ENCODE data around the gene KCNK6. TPM values are rescaled to one million over a fixed set of nuclear protein-coding genes. Genes with fewer than 3 reads are reported as not detected.

Gene KCNK6
- total RNA-seq, 1 experiment from 2014 or later, result 6.1 TPM

- BruUV-seq (replicated peaks), result no TSS peak
- H3K4me3 Mint-ChIP-seq (ENCODE audit: unreplicated experiment), result no peak overlapping the region
- DNase-seq, result no peak
- Histone ChIP-seq H3K4me1 (peaks cover 18% of the 10 kb centered on the region), H3K4me3 (ENCODE audit: low read depth, low read length) (no peak overlapping the region), H3K9me3 (no peaks in the 10 kb centered on the region), H3K36me3 (ENCODE audit: control insufficient read depth, insufficient read depth, low read length) (no peaks in the 10 kb centered on the region), H3K27me3 (replicated peaks; ENCODE audit: control insufficient read depth, insufficient read depth, low read length) (no peaks in the 10 kb centered on the region)
- peak overlapping the region; percentile 29 for H3K27ac Mint-ChIP-seq (ENCODE audit: unreplicated experiment)
- POLR2A ChIA-PET, result no interaction called here
- intact Hi-C loops (cut with micrococcal nuclease; ENCODE audit: unreplicated experiment), result no loop called here
- H3K27me3 Mint-ChIP-seq (ENCODE audit: insufficient read depth, unreplicated experiment), result no peaks in the 10 kb centered on the region
- no peak for TF ChIP-seq CTCF (IDR thresholded peaks at IDR 0.05; ENCODE audit: insufficient read depth in 1 of 2, low read depth in 1 of 2, low read length in 1 of 2, severe bottlenecking in 1 of 2, unreplicated experiment in 1 of 2)
- no peaks in the 10 kb centered on the region for H3K9me3 Mint-ChIP-seq (ENCODE audit: unreplicated experiment)
- CTCF ChIA-PET, result no interaction called here
- peaks cover 9% of the 10 kb centered on the region for H3K4me1 Mint-ChIP-seq (ENCODE audit: low read depth, unreplicated experiment)
- H3K36me3 Mint-ChIP-seq (ENCODE audit: insufficient read depth, unreplicated experiment), result peaks cover 25% of the 10 kb centered on the region
Observed at GRCh38 chr19:38340927-38341326, 21.3 kb downstream of the KCNK6 start.

GRCh38 chr19:38346837-38347236 is 27.2 kb downstream of the KCNK6 start:
- intact Hi-C loops (cut with micrococcal nuclease; ENCODE audit: unreplicated experiment), result no loop called here
- H3K9me3 ChIP-seq, result no peaks in the 10 kb centered on the region
- no peaks in the 10 kb centered on the region for H3K4me1 ChIP-seq
- ChIA-PET POLR2A (no interaction called here), CTCF (no interaction called here)
- no peak for DNase-seq
- peaks cover 5% of the 10 kb centered on the region for H3K4me1 Mint-ChIP-seq (ENCODE audit: low read depth, unreplicated experiment)
- no peaks in the 10 kb centered on the region for H3K9me3 Mint-ChIP-seq (ENCODE audit: unreplicated experiment)
- no TSS peak for BruUV-seq (replicated peaks)
- no peaks in the 10 kb centered on the region for H3K27me3 Mint-ChIP-seq (ENCODE audit: insufficient read depth, unreplicated experiment)
- H3K27me3 ChIP-seq (replicated peaks; ENCODE audit: control insufficient read depth, insufficient read depth, low read length), result no peaks in the 10 kb centered on the region
- H3K36me3 Mint-ChIP-seq (ENCODE audit: insufficient read depth, unreplicated experiment), result peaks cover 13% of the 10 kb centered on the region
- no peak overlapping the region for H3K4me3 ChIP-seq (ENCODE audit: low read depth, low read length)
- no peaks in the 10 kb centered on the region for H3K36me3 ChIP-seq (ENCODE audit: control insufficient read depth, insufficient read depth, low read length)
- H3K27ac Mint-ChIP-seq (ENCODE audit: unreplicated experiment), result no peak overlapping the region
- no peak overlapping the region for H3K4me3 Mint-ChIP-seq (ENCODE audit: unreplicated experiment)
- TF ChIP-seq CTCF (IDR thresholded peaks at IDR 0.05; ENCODE audit: insufficient read depth in 1 of 2, low read depth in 1 of 2, low read length in 1 of 2, severe bottlenecking in 1 of 2, unreplicated experiment in 1 of 2), result no peak

- Mint-ChIP-seq H3K27me3 (ENCODE audit: insufficient read depth, unreplicated experiment) (no peaks in the 10 kb centered on the region), H3K9me3 (ENCODE audit: unreplicated experiment) (no peaks in the 10 kb centered on the region), H3K4me3 (ENCODE audit: unreplicated experiment) (no peak overlapping the region), H3K4me1 (ENCODE audit: low read depth, unreplicated experiment) (peaks cover 5% of the 10 kb centered on the region), H3K27ac (ENCODE audit: unreplicated experiment) (no peak overlapping the region), H3K36me3 (ENCODE audit: insufficient read depth, unreplicated experiment) (peaks cover 15% of the 10 kb centered on the region)
- H3K9me3 ChIP-seq, result no peaks in the 10 kb centered on the region
- BruUV-seq (replicated peaks), result no TSS peak
- ChIA-PET POLR2A (no interaction called here), CTCF (no interaction called here)
- H3K4me3 ChIP-seq (ENCODE audit: low read depth, low read length), result no peak overlapping the region
- no peak for TF ChIP-seq CTCF (IDR thresholded peaks at IDR 0.05; ENCODE audit: insufficient read depth in 1 of 2, low read depth in 1 of 2, low read length in 1 of 2, severe bottlenecking in 1 of 2, unreplicated experiment in 1 of 2)
- intact Hi-C loops (cut with micrococcal nuclease; ENCODE audit: unreplicated experiment), result no loop called here
- H3K4me1 ChIP-seq, result peaks cover 1% of the 10 kb centered on the region; the same call in 1 of the 2 replicates
- H3K36me3 ChIP-seq (ENCODE audit: control insufficient read depth, insufficient read depth, low read length), result no peaks in the 10 kb centered on the region
- H3K27me3 ChIP-seq (replicated peaks; ENCODE audit: control insufficient read depth, insufficient read depth, low read length), result no peaks in the 10 kb centered on the region
- DNase-seq, result no peak
Observed at GRCh38 chr19:38350883-38351282, 31.2 kb downstream of the KCNK6 start.

Data from Caco-2 (cell line).